ENCODE data around the gene SCD5. TPM values are rescaled to one million over a fixed set of nuclear protein-coding genes. Genes with fewer than 3 reads are reported as not detected.

Gene SCD5
- total and polyA plus RNA-seq, 4 donors: 180 to 506 (median 358) TPM

GRCh38 chr4:82585690-82586435 is 212.7 kb downstream of the SCD5 start:
- peak in 3 of 6 donors; percentile 50 to 89 (median 70) for DNase-seq (ENCODE audit: low read depth in 4 of 6, low spot score in 6 of 6)
- Histone ChIP-seq H3K9me3 (ENCODE audit: control insufficient read depth, insufficient read depth, low read length) (no peaks in the 10 kb centered on the region), H3K4me1 (ENCODE audit: control insufficient read depth, insufficient read depth, low read length) (peaks cover 20% of the 10 kb centered on the region), H3K4me3 (ENCODE audit: low read depth, low read length) (no peak overlapping the region), H3K27me3 (ENCODE audit: control insufficient read depth, insufficient read depth, low read length) (no peaks in the 10 kb centered on the region), H3K36me3 (ENCODE audit: control insufficient read depth, insufficient read depth, low read length) (no peaks in the 10 kb centered on the region), H3K27ac (ENCODE audit: low read depth, low read length) (peak overlapping the region; percentile 54)
- 29% methylated on average over 3 of the region's 8 CpGs for WGBS (ENCODE audit: insufficient coverage)

- Histone ChIP-seq H3K27ac (ENCODE audit: low read depth, low read length) (no peak overlapping the region), H3K4me3 (ENCODE audit: low read depth, low read length) (no peak overlapping the region), H3K36me3 (ENCODE audit: control insufficient read depth, insufficient read depth, low read length) (no peaks in the 10 kb centered on the region), H3K9me3 (ENCODE audit: control insufficient read depth, insufficient read depth, low read length) (no peaks in the 10 kb centered on the region), H3K27me3 (ENCODE audit: control insufficient read depth, insufficient read depth, low read length) (no peaks in the 10 kb centered on the region), H3K4me1 (ENCODE audit: control insufficient read depth, insufficient read depth, low read length) (peaks cover 20% of the 10 kb centered on the region)
- 57% methylated on average over 3 of the region's 3 CpGs for WGBS (ENCODE audit: insufficient coverage)
- DNase-seq (ENCODE audit: low read depth in 4 of 6, low spot score in 6 of 6): no peak
Observed at GRCh38 chr4:82584931-82585330, 213.7 kb downstream of the SCD5 start.

GRCh38 chr4:82583897-82584587 is 214.6 kb downstream of the SCD5 start:
- H3K27ac ChIP-seq (ENCODE audit: low read depth, low read length): no peak overlapping the region
- DNase-seq (ENCODE audit: low read depth in 4 of 6, low spot score in 6 of 6): no peak
- no peaks in the 10 kb centered on the region for H3K36me3 ChIP-seq (ENCODE audit: control insufficient read depth, insufficient read depth, low read length)
- no peaks in the 10 kb centered on the region for H3K9me3 ChIP-seq (ENCODE audit: control insufficient read depth, insufficient read depth, low read length)
- no peaks in the 10 kb centered on the region for H3K27me3 ChIP-seq (ENCODE audit: control insufficient read depth, insufficient read depth, low read length)
- peaks cover 20% of the 10 kb centered on the region for H3K4me1 ChIP-seq (ENCODE audit: control insufficient read depth, insufficient read depth, low read length)
- H3K4me3 ChIP-seq (ENCODE audit: low read depth, low read length): no peak overlapping the region
- 56% methylated on average over 1 of the region's 5 CpGs for WGBS (ENCODE audit: insufficient coverage)

- Histone ChIP-seq H3K4me3 (ENCODE audit: low read depth, low read length) (no peak overlapping the region), H3K27ac (ENCODE audit: low read depth, low read length) (no peak overlapping the region), H3K36me3 (ENCODE audit: control insufficient read depth, insufficient read depth, low read length) (no peaks in the 10 kb centered on the region), H3K27me3 (ENCODE audit: control insufficient read depth, insufficient read depth, low read length) (no peaks in the 10 kb centered on the region), H3K4me1 (ENCODE audit: control insufficient read depth, insufficient read depth, low read length) (peaks cover 4% of the 10 kb centered on the region), H3K9me3 (ENCODE audit: control insufficient read depth, insufficient read depth, low read length) (no peaks in the 10 kb centered on the region)
- DNase-seq (ENCODE audit: low read depth in 4 of 6, low spot score in 6 of 6): no peak
- 100% methylated on average over 1 of the region's 5 CpGs for WGBS (ENCODE audit: insufficient coverage)
Observed at GRCh38 chr4:82579932-82580331, 218.7 kb downstream of the SCD5 start.

Small RNA genes within 50 kb of the gene (small RNA-seq; reads per million reads assigned to genes)
- not detected for gene MIR575 (ENCODE audit: low replicate concordance)

Other genes with a start within 250 kb of the SCD5 start
- 10 to 100 TPM; 16.8 to 30.1 TPM for gene TMEM150C, start 236.8 kb downstream of the SCD5 start, total RNA-seq
- gene TMEM150C, start 236.8 kb downstream of the SCD5 start, polyA plus RNA-seq (ENCODE audit: insufficient read length in 2 of 2): 10 to 100 TPM; 23.5 to 23.6 TPM
- 100 to 1,000 TPM; 161 to 177 TPM for gene SEC31A, start 92.4 kb upstream of the SCD5 start, total RNA-seq
- gene SEC31A, start 92.4 kb upstream of the SCD5 start, polyA plus RNA-seq (ENCODE audit: insufficient read length in 2 of 2): 100 to 1,000 TPM; 121 to 141 TPM
- 10 to 100 TPM; 12.6 to 20.0 TPM for gene THAP9, start 101.9 kb upstream of the SCD5 start, total RNA-seq
- 1 to 10 TPM; 6.9 to 8.3 TPM for gene THAP9, start 101.9 kb upstream of the SCD5 start, polyA plus RNA-seq (ENCODE audit: insufficient read length in 2 of 2)
- gene LIN54, start 212.0 kb upstream of the SCD5 start, total RNA-seq: 10 to 100 TPM; 20.1 to 25.7 TPM
- gene LIN54, start 212.0 kb upstream of the SCD5 start, polyA plus RNA-seq (ENCODE audit: insufficient read length in 2 of 2): 10 to 100 TPM; 12.8 to 15.2 TPM
- gene COPS4, start 236.4 kb upstream of the SCD5 start, total RNA-seq: 100 to 1,000 TPM in 1 of 2 donors, 10 to 100 TPM in 1; 79.3 to 167 TPM
- gene COPS4, start 236.4 kb upstream of the SCD5 start, polyA plus RNA-seq (ENCODE audit: insufficient read length in 2 of 2): 10 to 100 TPM; 71.6 to 73.9 TPM